ENCODE data around the gene RPUSD3. TPM values are rescaled to one million over a fixed set of nuclear protein-coding genes. Genes with fewer than 3 reads are reported as not detected.

The RPUSD3 gene
- total RNA-seq, 4 donors from 2014 or later, result 29.7 to 43.1 (median 38.5) TPM

DNA sequence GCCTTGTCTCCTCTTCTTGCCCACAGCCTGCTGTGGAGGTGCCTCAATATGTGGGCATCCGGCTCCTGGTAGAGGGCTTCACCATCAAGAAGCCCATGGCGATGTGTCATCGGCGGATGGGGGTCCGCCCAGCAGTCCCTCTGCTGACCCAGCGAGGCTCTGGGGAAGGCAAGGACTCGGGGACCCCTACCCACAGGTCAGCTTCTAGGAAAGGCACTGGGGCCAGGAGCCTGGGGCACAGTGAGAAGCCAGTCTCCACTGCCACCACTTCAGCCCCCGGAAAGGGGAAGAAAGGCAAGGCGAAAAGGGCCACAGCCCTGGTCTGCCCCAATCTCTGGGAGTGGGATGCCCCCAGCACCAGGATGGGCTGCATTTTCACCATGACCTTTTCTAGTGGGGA is 10.7 kb downstream of the RPUSD3 start:
- no peak overlapping the region for H3K27ac ChIP-seq
- no peaks in the 10 kb centered on the region for H3K9me3 ChIP-seq
- H3K4me1 ChIP-seq, result no peaks in the 10 kb centered on the region
- no peaks in the 10 kb centered on the region for H3K27me3 ChIP-seq
- no peak for TF ChIP-seq POLR2A (IDR thresholded peaks at IDR 0.05)
- H3K4me3 ChIP-seq, result no peak overlapping the region
- peaks cover 0 to 41% (median 0%) of the 10 kb centered on the region in 3 donors for H3K36me3 ChIP-seq
- DNase-seq, result no peak

DNA sequence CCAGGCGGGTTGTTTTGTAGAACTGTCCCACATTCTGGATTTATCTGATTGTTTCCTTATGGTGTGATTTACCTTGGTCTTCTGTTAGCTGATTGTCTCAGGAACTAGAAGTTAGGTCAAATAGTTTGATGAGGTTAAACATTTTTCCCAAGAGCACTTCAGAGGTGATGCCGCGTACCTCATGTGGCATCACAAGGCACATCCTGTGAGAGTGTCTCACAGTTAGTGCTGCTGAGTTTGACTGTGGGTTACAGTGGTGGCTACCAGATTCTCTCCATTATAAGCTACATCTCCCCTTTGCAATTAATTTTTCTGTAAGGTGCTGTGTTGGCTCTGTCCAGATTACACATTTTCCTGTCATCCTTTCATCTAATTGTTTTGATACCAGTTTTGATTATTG is 12.6 kb downstream of the RPUSD3 start:
- TF ChIP-seq POLR2A (IDR thresholded peaks at IDR 0.05), result no peak
- TF ChIP-seq, protein P1, sequence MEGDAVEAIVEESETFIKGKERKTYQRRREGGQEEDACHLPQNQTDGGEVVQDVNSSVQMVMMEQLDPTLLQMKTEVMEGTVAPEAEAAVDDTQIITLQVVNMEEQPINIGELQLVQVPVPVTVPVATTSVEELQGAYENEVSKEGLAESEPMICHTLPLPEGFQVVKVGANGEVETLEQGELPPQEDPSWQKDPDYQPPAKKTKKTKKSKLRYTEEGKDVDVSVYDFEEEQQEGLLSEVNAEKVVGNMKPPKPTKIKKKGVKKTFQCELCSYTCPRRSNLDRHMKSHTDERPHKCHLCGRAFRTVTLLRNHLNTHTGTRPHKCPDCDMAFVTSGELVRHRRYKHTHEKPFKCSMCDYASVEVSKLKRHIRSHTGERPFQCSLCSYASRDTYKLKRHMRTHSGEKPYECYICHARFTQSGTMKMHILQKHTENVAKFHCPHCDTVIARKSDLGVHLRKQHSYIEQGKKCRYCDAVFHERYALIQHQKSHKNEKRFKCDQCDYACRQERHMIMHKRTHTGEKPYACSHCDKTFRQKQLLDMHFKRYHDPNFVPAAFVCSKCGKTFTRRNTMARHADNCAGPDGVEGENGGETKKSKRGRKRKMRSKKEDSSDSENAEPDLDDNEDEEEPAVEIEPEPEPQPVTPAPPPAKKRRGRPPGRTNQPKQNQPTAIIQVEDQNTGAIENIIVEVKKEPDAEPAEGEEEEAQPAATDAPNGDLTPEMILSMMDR (IDR thresholded peaks at IDR 0.05), result no peak
- no peak overlapping the region for H3K27ac ChIP-seq
- peaks cover 0 to 36% (median 0%) of the 10 kb centered on the region in 3 donors for H3K36me3 ChIP-seq
- H3K4me1 ChIP-seq, result no peaks in the 10 kb centered on the region
- no peak overlapping the region for H3K4me3 ChIP-seq
- no peaks in the 10 kb centered on the region for H3K9me3 ChIP-seq
- H3K27me3 ChIP-seq, result no peaks in the 10 kb centered on the region
- no peak for DNase-seq

DNA sequence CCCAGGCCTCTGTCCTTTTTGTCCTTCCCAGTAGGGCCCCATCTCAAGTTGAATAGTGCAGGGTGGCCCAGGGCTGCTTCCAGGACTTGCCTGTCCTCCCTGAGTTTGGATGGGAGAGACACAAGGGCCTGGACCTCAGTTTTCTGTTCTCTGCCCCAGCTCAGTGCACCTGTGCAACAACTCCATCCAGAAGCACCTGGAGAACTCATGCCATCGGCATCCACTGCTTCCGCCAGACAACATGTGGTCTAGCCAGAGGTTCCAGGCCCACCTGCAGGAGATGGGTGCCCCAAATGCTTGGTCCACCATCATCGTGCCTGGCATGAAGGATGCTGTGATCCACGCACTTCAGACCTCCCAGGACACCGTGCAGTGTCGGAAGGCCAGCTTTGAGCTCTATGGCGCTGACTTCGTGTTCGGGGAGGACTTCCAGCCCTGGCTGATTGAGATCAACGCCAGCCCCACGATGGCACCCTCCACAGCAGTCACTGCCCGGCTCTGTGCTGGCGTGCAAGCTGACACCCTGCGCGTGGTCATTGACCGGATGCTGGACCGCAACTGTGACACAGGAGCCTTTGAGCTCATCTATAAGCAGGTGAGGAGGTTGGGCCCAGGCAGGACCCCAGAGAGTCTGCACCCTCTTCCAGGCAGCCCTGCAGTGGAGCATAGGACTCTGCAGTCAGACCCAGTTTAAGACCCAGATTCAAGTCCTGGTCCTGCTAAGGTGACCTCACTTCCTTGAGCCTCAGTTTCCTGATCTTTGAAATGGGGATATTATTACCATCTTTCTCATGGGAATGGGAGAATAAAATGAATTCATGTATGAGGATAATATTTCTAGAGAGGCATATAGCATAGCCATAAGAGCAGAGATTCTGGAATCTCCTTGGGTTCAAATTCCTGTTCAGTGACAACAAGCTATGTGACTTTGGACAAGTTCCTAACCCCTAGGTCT is 14.7 kb downstream of the RPUSD3 start:
- H3K27ac ChIP-seq, result no peak overlapping the region
- H3K27me3 ChIP-seq, result no peaks in the 10 kb centered on the region
- H3K9me3 ChIP-seq, result no peaks in the 10 kb centered on the region
- H3K36me3 ChIP-seq, result peaks cover 0 to 14% (median 0%) of the 10 kb centered on the region in 3 donors
- no peak for TF ChIP-seq POLR2A (IDR thresholded peaks at IDR 0.05)
- TF ChIP-seq, protein P1 (IDR thresholded peaks at IDR 0.05), result no peak
- H3K4me3 ChIP-seq, result no peak overlapping the region
- H3K4me1 ChIP-seq, result no peaks in the 10 kb centered on the region
- peak in 1 of 3 donors; percentile 32 for DNase-seq

DNA sequence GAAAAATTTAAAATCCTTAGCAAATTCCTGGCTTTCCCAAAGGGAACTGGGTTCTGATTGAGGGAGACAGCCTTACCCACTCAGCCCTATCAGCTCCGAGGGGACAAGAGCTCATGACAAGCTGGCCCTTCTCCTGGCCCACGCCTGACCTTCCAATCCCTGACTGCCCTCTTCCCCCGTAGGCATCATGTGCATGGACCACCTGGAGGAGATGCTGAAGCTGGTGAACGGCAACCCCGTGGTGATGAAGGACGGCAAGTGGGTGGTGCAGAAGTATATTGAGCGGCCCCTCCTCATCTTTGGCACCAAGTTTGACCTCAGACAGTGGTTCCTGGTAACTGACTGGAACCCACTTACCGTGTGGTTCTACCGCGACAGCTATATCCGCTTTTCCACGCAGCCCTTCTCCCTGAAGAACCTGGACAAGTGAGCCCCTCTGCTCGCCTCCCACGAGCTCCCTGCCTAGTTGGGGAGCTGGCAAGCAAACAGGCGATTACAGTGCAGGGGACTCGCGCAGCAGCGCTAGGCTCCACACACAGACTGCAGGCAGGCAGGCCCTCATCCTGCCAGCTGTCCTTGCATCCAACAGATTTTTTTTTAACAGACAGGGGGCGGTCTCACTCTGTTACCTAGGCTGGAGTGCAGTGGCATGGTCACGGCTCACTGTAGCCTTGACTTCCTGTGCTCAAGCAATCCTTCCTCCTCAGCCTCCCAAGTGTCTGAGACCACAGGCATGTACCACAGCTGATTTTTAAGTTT is 16.8 kb downstream of the RPUSD3 start:
- Histone ChIP-seq H3K9me3 (no peaks in the 10 kb centered on the region), H3K27me3 (no peaks in the 10 kb centered on the region), H3K4me3 (no peak overlapping the region), H3K36me3 (no peaks in the 10 kb centered on the region), H3K4me1 (no peaks in the 10 kb centered on the region), H3K27ac (no peak overlapping the region)
- TF ChIP-seq, protein P1 (IDR thresholded peaks at IDR 0.05), result peak in 4 of 6 experiments; percentile 16 to 55 (median 48)
- no peak for TF ChIP-seq POLR2A (IDR thresholded peaks at IDR 0.05)
- peak in 1 of 3 donors; percentile 43 for DNase-seq

DNA sequence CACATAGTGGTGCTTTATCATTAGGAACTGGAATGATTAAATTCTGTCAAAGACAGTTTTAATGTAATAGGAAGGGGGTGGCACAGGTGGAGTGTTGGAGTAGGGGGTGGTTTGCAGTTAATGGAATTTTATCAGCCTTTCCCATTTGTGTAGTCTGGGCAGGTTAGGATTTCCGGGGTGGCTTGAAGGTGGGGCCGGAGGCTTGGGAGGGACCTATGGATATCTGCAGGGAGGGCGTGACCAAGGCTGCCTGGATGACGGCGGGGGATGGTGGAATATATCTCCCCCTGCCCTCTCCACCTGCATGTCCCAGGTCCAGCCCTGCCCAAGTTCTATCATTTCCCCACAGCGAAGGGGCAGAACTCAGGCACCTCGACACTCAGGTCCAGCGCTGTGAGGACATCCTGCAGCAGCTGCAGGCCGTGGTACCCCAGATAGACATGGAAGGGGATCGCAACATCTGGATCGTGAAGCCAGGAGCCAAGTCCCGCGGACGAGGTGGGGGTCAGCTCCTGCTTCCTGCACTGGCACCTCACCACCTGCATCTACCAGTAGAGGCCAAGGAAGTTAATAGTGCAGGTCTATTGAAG is 18.3 kb downstream of the RPUSD3 start:
- no peaks in the 10 kb centered on the region for H3K4me1 ChIP-seq
- H3K4me3 ChIP-seq, result no peak overlapping the region
- H3K36me3 ChIP-seq, result no peaks in the 10 kb centered on the region
- TF ChIP-seq, protein P1 (IDR thresholded peaks at IDR 0.05), result no peak
- no peak for TF ChIP-seq POLR2A (IDR thresholded peaks at IDR 0.05)
- H3K27ac ChIP-seq, result no peak overlapping the region
- H3K9me3 ChIP-seq, result no peaks in the 10 kb centered on the region
- H3K27me3 ChIP-seq, result no peaks in the 10 kb centered on the region
- peak in 1 of 3 donors; percentile 44 for DNase-seq
